ENCODE results near the gene PRKCI.
"Not testable (repeated sequence)": the region's sequence is repeated elsewhere in the genome, so short reads cannot be mapped to it uniquely, and the experiment has no call there.

Gene PRKCI

GRCh38 chr3:170221924-170222646 is at the start of gene PRKCI:
PRKCI (plus strand) TSS chr3:170222424; CDS start chr3:170222670, 246 bp downstream.
- peak; percentile 94 for DNase-seq

GRCh38 chr3:170178651-170179050 is 43.6 kb upstream of the PRKCI start:
- DNase-seq = no peak

DNA sequence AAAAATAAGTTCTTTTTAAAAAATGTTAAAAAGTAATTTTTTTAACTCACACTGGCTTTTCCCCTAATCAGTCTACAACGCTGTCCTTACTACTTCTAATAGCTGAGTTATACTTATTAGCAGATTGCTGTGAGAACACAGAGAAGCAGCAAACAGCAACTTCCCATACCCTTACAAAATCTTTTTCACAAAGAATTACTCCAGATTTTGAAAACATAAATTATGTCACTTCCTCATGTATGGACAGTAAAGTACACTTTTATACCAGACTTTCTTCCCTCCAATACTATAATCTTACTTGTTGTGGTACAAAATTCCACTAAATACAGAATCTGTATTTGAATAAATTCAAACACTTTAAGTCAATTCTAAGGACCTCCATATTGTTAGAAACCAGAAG is 42.8 kb upstream of the PRKCI start:
- no peak for DNase-seq

DNA sequence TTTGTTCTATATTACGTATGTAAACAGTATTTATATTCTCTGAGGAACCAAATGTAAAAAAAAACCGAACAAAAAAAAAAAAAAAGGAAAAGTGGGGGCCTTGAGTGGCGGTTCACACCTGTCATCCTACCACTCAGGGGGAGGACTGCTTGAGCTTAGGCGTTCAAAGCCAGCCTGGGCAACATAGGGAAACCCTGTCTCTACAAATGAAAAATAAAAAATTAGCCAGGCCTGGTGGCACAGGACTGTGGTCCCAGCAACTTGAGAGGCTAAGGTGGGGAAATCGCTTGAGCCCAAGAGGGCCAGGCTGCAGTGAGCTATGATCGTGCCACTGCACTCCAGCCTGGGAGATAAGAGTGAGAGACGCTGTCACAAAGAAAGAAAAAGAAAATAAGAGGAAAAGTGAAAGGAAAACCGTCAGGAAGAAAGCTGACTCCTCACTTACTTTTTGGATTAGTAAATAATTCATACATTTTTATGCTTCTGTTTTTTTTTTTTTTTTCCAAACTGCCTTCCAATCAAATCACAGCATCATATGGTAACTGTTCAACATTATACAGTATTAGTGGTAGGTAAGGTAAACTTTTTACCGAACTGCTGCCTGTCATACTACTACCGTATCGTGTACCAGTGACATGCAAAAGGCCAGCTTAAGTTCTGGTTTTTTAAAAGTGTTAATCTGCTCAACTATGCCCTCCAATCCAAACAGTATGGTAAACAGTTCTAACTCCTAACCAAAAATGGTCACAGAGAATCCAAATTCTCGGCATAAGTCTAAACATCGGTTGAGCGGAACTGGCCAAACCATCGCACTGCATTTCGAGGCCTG is 41.9 kb upstream of the PRKCI start:
- no peak for DNase-seq

DNA sequence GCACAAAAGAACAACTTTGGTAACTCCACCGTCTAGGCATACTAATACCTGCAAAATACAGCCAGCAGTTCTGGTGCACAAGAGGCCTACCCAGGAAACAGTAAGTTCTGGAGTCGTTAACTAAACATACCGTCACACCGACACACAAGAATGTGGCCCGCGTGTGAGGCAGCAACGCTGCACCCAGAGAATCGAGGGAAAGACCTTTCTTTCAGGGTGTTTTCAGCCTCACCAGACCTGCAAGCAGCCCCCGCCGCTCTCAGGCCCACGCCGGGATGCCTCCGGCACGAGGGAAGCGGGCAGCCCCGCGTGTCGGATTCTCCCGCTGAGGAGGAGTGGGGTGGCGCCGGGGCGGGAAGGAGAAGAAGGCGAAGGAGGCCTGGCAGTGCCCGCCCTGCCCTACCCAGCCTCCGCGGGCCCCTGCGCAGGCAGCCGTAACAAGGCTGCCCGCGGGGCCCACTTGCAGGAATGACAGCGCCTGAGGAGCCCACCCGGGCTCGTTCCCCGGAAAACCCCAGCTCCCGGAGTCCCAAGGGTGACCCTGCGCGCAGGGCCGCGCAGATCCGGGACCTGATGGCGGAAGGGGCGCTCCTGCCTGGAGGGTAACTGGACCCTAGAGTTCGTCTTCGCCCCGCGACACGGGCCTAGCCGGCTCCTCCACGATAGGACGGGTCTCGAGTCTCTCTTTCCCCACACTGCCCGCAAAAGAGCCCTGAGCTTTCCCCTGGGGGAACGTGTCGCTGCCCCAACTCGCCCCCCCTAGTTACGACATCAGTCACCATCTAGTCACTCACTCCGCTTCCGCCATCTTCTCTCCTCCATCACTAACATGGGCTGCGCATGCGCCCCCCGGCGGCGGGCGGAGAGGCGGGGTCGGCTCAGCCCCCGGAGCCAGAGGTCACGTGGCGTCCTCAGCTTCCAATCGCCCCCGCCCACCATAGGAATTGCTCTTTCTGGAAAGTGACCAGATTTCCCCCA is 41.0 kb upstream of the PRKCI start, which contains the start of gene PHC3:
Gene PHC3 (minus strand): TSS at position 826 of the 978 bp plus-strand sequence. CDS start 18 bp downstream, at position 808.
- DNase-seq = peak; percentile 90 to 95

DNA sequence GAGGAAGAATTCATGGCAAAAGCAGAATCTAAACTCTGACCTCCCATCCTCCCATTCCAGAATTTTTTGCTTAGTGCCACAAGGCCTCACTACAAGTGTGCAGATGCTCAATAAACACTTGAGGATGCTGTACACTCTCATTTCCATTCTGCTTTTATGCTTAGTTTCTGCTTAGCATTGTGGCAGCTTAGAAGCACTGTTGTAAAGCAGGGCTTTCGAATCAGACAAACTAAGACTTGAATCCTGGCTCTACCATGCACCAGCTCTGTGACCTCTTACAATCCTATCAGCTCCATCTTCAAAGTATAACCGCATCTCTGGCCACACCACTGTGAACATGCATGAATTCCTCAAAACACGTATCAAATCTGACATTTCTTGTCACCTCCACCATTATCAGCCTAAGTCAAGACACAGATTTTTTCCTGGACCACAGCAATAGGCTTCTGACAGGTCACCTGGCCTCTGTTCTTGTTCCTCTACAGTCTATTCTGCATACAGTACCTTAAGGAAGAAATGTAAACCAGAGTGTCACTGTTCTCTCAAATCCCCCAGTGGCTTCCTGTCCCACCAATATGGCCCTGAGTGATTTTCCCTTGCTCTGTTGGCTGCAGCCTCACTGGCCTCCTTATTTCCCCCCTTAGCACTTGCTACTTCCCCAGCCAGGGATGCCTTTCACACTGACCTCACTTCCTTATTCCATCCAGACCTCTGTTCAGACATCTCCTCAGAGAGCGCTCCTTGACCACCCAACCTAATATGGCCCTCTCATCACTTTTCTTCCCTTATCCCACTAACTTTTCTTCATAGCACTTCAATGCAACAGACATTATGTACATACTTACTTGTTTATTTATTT is 32.6 kb upstream of the PRKCI start:
- DNase-seq = no peak

GRCh38 chr3:170195759-170196158 is 26.5 kb upstream of the PRKCI start:
- DNase-seq = not testable (repeated sequence)

DNA sequence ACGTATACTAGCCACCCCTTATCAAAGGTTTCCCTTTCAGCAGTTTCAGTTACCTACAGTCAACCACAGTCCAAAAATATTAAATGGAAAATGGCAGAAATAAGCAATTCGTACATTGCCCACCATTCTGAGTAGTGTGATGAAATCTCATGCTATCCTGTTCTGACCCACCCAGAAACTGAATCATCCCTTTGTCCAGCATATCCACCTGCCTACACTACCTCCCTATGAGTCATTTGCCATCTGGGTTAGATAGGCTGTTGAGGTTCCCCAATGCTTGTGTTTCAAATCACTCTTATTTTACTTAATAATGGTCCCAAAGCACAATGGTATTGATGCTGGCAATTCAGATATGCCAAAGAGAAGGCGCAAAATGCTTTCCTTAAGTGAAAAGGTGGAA is 25.4 kb upstream of the PRKCI start:
- no peak for DNase-seq

- no peak for DNase-seq
These were observed 21.2 kb upstream of the PRKCI start for GRCh38 chr3:170200987-170201386.

- DNase-seq = no peak
These were observed 20.7 kb upstream of the PRKCI start for GRCh38 chr3:170201527-170201926.

DNA sequence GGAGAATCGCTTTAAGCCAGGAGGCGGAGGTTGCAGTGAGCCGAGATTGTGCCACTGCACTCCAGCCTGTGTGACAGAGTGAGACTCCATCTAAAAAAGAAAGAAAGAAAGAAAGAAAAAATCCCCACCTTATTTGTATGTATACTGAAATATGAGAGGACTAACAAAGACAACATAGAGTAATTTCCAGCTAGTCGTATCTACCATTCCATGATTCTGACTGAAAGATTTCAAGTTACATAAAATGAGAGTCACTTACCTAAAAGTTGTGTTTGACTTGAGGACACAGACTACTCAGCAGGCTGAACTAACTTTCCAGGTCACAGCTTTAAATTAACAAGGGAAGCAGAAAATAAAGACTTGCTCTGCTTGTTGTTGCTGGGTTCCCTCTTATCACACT is 18.8 kb upstream of the PRKCI start:
- DNase-seq = no peak

DNA sequence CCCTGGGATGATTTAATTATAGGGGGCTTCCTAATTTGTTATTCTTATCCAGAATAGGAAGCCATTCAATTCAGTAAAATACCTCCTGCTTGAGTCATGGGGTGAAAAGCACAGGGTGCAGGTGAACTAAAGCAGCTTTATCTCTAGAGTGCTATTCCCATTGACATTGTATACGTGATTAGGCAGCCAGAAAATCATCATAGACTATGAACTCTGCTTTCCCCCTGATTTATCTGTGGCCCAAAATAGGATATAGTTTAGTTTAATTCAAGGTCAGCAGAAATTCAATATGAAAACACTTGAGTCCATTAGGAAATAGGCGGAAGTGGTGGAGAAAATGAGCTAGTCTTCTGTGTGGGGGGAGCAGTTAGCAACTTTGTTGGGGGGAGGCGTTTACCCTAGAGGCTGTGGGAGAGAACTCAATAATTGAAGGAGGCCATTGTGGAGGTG is 18.2 kb upstream of the PRKCI start:
- DNase-seq = no peak

DNA sequence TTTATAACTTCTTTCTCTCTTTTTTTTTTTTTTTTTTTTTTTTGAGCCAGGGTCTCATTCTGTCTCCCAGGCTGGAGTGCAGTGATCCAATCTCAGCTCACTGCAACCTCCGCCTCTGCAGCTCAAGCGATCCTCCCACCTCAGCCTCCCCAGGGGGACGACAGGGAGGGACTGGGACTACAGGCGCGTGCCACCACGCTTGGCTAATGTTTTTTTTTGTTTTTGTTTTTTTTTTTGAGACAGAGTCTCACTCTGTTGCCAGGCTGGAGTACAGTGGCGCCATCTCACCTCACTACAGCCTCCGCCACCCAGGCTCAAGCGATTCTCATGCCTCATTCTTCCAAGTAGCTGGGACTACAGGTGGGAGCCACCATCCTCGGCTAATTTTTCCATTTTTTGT is 17.7 kb upstream of the PRKCI start:
- no peak for DNase-seq

DNA sequence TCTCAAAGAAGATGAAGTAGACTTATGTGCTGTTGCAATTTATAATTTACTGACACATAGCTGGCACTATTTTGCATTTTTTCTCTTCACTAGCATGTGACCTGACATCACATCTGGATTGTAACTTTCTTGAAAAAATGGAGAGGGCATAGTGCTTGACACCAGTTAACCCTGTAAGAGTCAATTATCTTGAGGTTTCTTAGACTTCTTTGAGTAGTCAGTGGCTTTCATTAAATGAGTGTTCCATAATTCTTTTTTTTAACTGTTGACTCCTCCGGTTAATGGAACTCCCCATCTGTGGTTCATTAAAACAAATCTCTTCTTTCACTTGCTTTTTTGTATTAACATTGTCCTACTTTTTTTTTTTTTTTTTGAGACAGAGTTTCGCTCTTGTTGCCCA is 16.9 kb upstream of the PRKCI start:
- no peak for DNase-seq

DNA sequence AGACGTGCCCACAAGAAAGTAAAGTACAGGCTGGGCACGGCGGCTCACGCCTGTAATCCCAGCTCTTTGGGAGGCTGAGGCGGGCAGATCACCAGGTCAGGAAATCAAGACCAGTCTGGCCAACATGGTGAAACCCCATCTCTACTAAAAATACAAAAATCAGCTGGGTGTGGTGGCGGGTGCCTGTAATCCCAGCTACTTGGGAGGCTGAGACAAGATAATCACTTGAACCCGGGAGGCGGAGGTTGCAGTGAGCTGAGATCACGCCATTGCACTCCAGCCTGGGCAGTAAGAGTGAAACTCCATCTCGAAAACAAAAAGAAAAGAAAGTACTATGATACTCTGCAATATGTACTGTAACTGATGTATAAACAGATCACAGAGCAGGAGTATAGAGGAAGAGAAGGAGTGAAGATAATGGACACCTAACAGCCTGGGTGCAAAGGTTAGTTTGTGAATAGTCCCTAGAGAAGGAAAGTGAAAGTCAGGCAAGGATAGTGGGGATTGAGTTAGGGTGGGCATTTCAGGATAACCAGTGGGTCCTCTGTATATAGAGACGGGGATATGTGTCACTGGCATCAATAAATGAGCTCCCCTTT is 16.0 kb upstream of the PRKCI start:
- DNase-seq = not testable (repeated sequence)

DNA sequence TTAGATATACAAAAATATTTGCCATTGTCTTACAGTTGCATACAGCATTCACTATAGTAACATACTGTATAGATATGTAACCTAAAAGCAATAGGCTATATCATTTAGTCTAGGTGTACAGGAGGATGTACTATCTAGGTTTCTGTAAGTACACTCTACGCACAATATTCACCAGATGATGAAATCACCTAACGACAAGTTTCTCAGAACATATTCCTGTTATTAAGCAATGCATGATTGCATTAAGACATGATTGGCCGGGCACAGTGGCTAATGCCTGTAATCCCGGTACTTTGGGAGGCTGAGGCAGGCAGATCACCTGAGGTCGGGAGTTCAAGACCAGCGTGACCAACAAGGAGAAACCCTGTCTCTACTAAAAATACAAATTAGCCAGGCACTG is 14.5 kb upstream of the PRKCI start:
- DNase-seq = no peak

- DNase-seq = no peak
These were observed 10.6 kb upstream of the PRKCI start for GRCh38 chr3:170211668-170212067.

DNA sequence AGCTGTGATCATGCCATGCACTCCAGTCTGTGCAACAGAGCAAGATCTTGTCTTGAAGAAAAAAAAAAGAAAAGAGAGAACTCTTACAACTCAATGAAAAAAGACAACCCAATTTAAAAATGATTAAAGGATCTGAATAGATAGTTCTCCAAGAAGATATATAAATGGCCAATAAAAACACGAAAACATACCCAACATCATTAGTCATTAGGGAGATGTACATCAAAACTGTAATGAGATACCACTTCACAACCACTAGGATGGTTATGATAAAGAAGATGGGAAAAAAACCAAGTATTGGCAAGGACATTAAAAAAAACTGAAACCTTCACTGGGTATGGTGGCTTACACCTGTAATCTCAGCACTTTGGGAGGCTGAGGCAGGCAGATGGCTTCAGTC is 2.4 kb upstream of the PRKCI start:
- DNase-seq = no peak

DNA sequence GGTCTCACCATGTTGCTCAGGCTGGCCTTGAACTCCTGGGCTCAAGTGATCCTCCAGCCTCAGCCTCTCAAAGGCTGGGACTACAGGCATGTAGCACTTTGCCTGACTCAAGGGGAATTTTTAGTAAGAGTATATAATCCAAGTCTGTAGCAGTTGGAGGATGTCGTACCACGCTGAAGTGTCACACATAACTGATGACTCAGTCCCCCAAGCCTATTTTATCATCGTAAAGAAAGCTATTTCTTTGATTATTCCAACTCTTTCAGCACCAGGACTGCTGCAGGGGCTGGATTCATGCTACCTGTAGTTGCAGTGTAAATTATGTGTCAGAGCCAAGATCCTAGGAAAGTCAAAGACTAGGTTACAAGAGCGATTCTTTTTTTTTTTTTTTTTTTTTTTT is 1.4 kb upstream of the PRKCI start:
- no peak for DNase-seq

DNA sequence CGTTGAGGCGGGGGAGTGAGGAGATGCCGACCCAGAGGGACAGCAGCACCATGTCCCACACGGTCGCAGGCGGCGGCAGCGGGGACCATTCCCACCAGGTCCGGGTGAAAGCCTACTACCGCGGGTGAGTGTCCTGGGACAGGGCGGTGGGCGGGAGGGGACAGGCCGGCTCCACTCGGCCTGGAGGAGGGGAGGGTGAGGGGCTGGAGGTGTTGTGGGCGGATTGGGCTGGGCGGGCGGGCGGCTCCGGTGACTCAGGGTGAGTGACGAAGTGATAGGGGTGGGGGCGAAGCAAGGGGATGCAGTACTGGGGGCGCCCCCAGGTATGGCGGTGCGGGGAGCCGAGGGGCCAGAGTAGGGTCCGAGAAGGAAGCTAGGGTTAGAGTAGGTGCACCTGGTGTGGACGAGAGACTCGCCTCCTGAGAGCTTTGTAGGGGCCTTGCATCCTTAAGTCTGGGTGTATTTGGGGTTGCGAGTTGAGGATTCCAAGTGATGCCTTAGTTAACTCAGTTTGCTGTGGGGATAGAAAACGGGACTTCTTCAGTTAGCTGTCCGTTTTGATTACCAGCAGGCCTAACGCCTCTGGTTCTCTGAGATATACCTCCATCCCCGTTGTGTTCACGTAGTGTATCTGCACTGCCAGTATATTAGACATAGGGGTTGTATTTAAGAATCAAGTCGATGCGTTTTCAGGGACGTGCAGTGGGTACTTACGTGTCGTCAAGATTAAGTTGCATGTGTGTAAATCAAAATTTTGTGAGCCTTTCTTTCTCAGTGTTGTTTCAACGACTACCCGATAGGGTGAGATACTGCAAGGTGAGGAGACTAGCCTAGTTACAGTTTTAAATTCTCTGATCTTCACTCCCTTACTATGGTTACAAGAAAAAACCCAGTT is 670 bp downstream of the PRKCI start:
- DNase-seq = peak; percentile 5 to 48
